DOHH2 (cell line): ENCODE measurements around the gene SYNGAP1.

Experiments used
- H3F3A ChIP-seq: fragments of 200-600 bp; sonication (generic), shearing (Covaris generic); 2 replicates; pipeline ENCODE4 v1.6.0; 2016; ENCODE audit warnings: antibody characterized with exemption, mild to moderate bottlenecking; ENCODE audit not compliant: control insufficient read depth, insufficient read depth
- H3K27ac ChIP-seq: fragments of 200-600 bp; sonication (generic); 2 replicates; pipeline ENCODE4 v1.5.1; 2014; ENCODE audit warnings: low read depth, mild to moderate bottlenecking, low read length, moderate library complexity
- H3K27me3 ChIP-seq: fragments of 200-600 bp; sonication (generic); 2 replicates; pipeline ENCODE4 v1.6.1; 2014; ENCODE audit warnings: mild to moderate bottlenecking, low read length, mixed read lengths; ENCODE audit not compliant: control insufficient read depth
- H3K36me3 ChIP-seq: fragments of 200-600 bp; sonication (generic); 2 replicates; pipeline ENCODE4 v1.6.1; 2014; ENCODE audit warnings: mild to moderate bottlenecking, low read length, moderate library complexity, mixed read lengths; ENCODE audit not compliant: control insufficient read depth
- H3K4me1 ChIP-seq: fragments of 200-600 bp; sonication (generic); 2 replicates; pipeline ENCODE4 v1.6.1; 2014; ENCODE audit warnings: mild to moderate bottlenecking, low read length, mixed read lengths; ENCODE audit not compliant: control insufficient read depth
- H3K4me2 ChIP-seq: fragments of 200-600 bp; sonication (generic); 2 replicates; pipeline ENCODE4 v1.6.0; 2014; ENCODE audit warnings: mild to moderate bottlenecking, low read length, moderate library complexity
- H3K4me3 ChIP-seq: fragments of 200-600 bp; sonication (generic); 2 replicates; pipeline ENCODE4 v1.5.1; 2014; ENCODE audit warnings: mild to moderate bottlenecking, low read length, mixed read lengths
- H3K79me2 ChIP-seq: fragments of 200-600 bp; sonication (generic); 2 replicates; pipeline ENCODE4 v1.6.1; 2014; ENCODE audit warnings: mild to moderate bottlenecking, low read length, mixed read lengths; ENCODE audit not compliant: control insufficient read depth
- H3K9me2 ChIP-seq: fragments of 200-600 bp; sonication (generic); replicated peaks from 2 replicates; pipeline ENCODE4 v1.6.1; 2014; ENCODE audit warnings: mild to moderate bottlenecking, low read length, mixed read lengths; ENCODE audit not compliant: control insufficient read depth
- H3K9me3 ChIP-seq: fragments of 200-600 bp; sonication (generic); 2 replicates; pipeline ENCODE4 v1.6.1; 2014; ENCODE audit warnings: antibody characterized with exemption, low read length, mixed read lengths; ENCODE audit not compliant: control insufficient read depth, insufficient read depth
- H4K20me1 ChIP-seq: fragments of 200-600 bp; sonication (generic); 2 replicates; pipeline ENCODE4 v1.6.0; 2014; ENCODE audit warnings: low read depth, mild to moderate bottlenecking, antibody characterized with exemption, low read length, moderate library complexity; ENCODE audit not compliant: control insufficient read depth, insufficient read depth
- CTCF ChIP-seq: fragments of 200-600 bp; sonication (generic); IDR thresholded peaks from one replicate; pipeline ENCODE4 v1.5.1; 2014; ENCODE audit warnings: antibody characterized with exemption, mild to moderate bottlenecking, low read depth, low read length; ENCODE audit not compliant: poor library complexity, severe bottlenecking
- EZH2phosphoT487 ChIP-seq: fragments of 200-600 bp; sonication (generic); IDR thresholded peaks from 2 replicates; pipeline ENCODE4 v1.6.1; 2017; ENCODE audit warnings: borderline replicate concordance, mild to moderate bottlenecking, antibody characterized with exemption, low read length, moderate library complexity, mixed read lengths

The SYNGAP1 gene

GRCh38 chr6:33380272-33380981, 39.4 kb upstream of the SYNGAP1 start:
- Histone ChIP-seq H3K79me2 (no peaks in the 10 kb centered on the region), H3K27ac (no peak overlapping the region), H3K9me3 (no peaks in the 10 kb centered on the region), H3F3A (no peaks in the 10 kb centered on the region), H3K27me3 (no peaks in the 10 kb centered on the region), H3K4me1 (no peaks in the 10 kb centered on the region), H3K4me3 (no peak overlapping the region), H3K4me2 (no peak overlapping the region), H4K20me1 (no peaks in the 10 kb centered on the region), H3K36me3 (no peaks in the 10 kb centered on the region), H3K9me2 (no peaks in the 10 kb centered on the region)
- TF ChIP-seq EZH2phosphoT487 (no peak), CTCF (no peak)

- Histone ChIP-seq H3F3A (no peaks in the 10 kb centered on the region), H3K4me1 (no peaks in the 10 kb centered on the region), H3K4me2 (no peak overlapping the region), H3K79me2 (no peaks in the 10 kb centered on the region), H3K36me3 (no peaks in the 10 kb centered on the region), H3K9me3 (no peaks in the 10 kb centered on the region), H3K27ac (no peak overlapping the region), H3K4me3 (no peak overlapping the region), H3K9me2 (no peaks in the 10 kb centered on the region), H4K20me1 (no peaks in the 10 kb centered on the region), H3K27me3 (no peaks in the 10 kb centered on the region)
- TF ChIP-seq EZH2phosphoT487 (no peak), CTCF (no peak)
Measured at GRCh38 chr6:33383427-33384185, 36.3 kb upstream of the SYNGAP1 start.

GRCh38 chr6:33384581-33385020, 35.3 kb upstream of the SYNGAP1 start:
- Histone ChIP-seq H3K9me2 (no peaks in the 10 kb centered on the region), H3K9me3 (no peaks in the 10 kb centered on the region), H3K4me1 (no peaks in the 10 kb centered on the region), H3K27ac (no peak overlapping the region), H3F3A (no peaks in the 10 kb centered on the region), H3K36me3 (no peaks in the 10 kb centered on the region), H3K4me3 (no peak overlapping the region), H4K20me1 (no peaks in the 10 kb centered on the region), H3K27me3 (no peaks in the 10 kb centered on the region), H3K79me2 (no peaks in the 10 kb centered on the region), H3K4me2 (no peak overlapping the region)
- TF ChIP-seq EZH2phosphoT487 (no peak), CTCF (peak; percentile 23)
